GM19452 (cell line): ENCODE results near the gene IL18BP.

Experiments
- ATAC-seq: cut with Tn5 transposase; IDR thresholded peaks from one replicate; pipeline ENCODE4 v1.9.1; 2021; ENCODE audit not compliant: unreplicated experiment

Gene IL18BP

DNA sequence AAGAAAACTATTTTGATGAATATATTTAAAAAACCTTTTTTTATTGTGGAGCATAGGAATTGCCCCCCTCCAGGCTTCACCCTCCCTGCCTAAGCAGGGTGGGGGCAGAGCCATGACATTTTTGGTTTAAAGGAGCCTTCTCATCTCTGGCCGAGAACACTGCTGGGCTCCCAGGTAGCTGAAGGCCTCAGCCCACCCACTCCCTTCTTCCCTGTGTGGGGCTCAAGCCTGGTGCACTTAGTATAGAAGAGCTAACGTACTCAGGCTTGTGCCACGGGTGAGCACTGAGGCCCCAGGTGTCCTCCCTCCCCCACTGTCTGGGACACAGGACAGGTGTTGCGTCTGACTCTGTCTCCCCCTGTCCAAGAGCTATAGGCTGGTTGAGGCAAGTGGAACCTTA lies 2.2 kb upstream of the IL18BP start:
- ATAC-seq: no peak

- no peak for ATAC-seq
Measured at GRCh38 chr11:71996946-71997345, 1.8 kb upstream of the IL18BP start.

- no peak for ATAC-seq
Measured at GRCh38 chr11:71997594-71997993, 1.1 kb upstream of the IL18BP start.

DNA sequence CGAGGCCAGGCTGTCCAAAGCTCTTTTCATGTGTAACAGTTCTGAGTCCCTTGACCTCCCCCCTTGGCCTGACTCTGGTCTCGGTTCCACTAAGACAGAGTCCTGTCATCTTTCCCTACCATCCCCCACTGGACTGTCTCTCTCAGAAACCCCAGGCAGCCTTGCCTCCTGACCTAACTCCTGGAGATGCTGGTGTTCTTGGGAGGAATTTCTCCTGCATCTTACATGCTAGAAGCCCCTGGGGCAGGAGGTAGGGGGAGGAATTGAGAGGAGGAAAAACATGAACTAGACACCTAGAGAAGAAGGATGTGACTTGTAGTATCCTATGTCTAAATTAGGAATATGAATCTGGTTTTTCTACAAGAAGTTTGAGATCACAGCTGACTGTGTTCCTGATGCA lies 648 bp upstream of the IL18BP start:
- no peak for ATAC-seq

GRCh38 chr11:71999362-71999761 lies 653 bp downstream of the IL18BP start:
- ATAC-seq: no peak

- ATAC-seq: no peak
Measured at GRCh38 chr11:71999798-72000197, 1.1 kb downstream of the IL18BP start.

GRCh38 chr11:72000202-72000867 lies 1.6 kb downstream of the IL18BP start:
- ATAC-seq: no peak

DNA sequence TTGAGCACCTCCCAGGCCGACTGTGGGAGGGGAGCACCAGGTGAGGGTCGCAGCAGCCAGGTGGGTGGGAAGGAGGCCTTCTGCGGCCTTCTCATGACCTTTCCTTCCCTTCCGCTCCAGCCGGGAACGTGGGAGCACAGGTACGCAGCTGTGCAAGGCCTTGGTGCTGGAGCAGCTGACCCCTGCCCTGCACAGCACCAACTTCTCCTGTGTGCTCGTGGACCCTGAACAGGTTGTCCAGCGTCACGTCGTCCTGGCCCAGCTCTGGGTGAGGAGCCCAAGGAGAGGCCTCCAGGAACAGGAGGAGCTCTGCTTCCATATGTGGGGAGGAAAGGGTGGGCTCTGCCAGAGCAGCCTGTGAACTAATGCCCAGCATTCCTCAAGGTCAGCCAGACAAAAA lies 2.6 kb downstream of the IL18BP start:
- ATAC-seq: no peak

DNA sequence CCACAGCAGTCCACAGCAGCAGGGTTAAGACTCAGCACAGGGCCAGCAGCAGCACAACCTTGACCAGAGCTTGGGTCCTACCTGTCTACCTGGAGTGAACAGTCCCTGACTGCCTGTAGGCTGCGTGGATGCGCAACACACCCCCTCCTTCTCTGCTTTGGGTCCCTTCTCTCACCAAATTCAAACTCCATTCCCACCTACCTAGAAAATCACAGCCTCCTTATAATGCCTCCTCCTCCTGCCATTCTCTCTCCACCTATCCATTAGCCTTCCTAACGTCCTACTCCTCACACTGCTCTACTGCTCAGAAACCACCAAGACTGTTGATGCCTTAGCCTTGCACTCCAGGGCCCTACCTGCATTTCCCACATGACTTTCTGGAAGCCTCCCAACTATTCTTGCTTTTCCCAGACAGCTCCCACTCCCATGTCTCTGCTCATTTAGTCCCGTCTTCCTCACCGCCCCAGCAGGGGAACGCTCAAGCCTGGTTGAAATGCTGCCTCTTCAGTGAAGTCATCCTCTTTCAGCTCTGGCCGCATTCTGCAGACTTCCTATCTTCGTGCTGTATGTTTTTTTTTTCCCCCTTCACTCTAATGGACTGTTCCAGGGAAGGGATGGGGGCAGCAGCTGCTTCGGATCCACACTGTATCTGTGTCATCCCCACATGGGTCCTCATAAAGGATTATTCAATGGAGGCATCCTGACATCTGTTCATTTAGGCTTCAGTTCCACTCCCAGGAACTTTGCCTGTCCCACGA lies 3.3 kb downstream of the IL18BP start:
- no peak for ATAC-seq

- ATAC-seq: no peak
Measured at GRCh38 chr11:72002841-72003775, 4.4 kb downstream of the IL18BP start.

DNA sequence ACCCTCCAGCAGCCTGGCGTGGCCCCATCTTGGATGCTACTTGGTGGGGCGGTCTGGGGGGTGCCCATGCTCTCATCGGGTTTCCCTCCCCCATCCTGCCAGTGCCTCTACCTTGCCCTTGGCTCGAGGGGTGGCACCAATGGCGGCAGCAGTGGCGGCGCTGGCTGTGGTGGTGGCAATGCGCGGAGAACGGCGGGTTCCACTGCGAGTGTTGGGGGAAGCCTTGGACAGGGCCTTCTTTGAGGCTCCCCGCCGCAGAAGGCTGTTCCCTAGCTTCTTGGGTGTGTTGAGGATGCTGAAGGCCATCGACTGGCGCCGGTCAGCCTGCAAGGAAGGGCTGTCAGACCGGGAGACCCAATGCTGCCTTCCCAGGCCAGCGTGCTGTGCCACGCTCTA lies 5.1 kb downstream of the IL18BP start:
- no peak for ATAC-seq

DNA sequence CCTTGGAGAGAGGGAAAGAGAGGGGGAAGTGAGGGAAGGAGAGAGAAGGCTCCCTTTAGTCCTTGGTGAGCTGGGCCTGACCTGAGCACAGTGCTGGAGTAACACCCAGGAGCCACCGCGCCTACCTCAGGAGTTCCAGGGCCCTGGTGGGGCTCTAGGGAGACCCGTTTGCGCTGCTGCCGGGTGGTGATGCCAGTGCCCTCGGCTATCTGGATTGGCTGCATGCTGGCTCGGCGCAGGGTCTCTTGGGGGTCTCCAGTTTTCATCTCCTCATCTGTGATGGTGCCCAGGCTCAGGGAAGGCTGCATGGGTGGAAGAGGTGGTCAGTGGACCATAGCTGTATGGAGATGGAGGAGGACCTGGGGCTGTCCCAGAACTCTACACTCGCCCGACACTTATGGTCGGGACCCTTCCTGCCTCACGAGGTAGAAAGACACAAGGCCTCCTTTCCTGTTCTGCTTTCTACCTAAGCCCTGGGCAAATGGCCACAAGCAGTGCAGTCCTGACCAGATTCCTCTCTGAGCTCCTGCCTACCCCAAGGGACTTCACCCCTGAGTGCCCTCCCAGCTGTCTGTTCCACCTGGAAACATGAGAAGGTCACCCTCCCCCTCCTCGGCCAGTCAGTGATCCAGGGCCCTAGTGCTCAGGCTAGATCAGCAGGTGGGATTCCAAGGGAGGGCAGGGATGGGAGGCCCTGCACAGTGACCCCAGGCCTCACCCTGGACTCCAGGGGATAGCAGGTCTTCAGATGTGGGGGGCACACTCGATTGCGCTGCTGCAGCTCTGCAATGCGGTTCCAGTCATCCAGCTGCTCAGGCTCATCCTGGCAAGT lies 6.0 kb downstream of the IL18BP start:
- no peak for ATAC-seq

- no peak for ATAC-seq
Measured at GRCh38 chr11:72005347-72006260, 6.9 kb downstream of the IL18BP start.

DNA sequence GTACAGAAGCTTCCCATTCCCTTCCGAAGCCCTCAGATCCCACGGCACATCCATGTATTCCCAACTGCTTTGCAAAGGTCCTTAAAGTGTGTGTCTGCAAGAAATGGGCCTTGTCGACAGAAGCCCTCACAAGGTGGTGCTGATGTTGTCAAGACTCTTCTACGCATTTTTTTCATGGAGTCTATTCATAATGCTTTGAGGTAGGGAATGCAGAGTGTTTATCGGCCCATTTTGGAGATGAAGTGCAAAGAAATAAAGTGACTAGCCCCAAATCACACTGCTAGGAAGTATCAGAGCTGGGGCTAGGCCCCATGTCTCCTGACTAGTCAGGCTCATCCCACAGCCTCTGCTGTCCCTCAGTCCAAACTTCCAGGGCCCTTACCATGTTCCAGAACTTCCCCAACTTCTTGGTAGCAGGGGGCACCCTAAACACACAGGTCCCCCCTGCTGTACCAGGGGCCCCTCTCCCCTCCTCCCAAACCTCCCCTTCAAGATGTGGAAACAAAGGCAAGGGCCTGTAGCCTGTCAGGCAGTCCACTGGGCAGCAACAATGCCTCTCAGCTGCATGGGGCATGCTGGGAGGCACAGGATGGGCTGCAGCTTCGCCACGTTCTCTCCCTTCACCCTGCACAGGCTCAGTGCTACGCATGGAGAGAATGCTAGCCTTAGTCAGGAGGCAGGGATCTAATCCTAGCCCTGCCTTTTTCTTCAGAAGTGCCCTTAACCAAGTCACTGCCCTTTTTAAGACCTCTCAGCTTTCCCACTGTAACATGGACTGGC lies 7.8 kb downstream of the IL18BP start:
- no peak for ATAC-seq

DNA sequence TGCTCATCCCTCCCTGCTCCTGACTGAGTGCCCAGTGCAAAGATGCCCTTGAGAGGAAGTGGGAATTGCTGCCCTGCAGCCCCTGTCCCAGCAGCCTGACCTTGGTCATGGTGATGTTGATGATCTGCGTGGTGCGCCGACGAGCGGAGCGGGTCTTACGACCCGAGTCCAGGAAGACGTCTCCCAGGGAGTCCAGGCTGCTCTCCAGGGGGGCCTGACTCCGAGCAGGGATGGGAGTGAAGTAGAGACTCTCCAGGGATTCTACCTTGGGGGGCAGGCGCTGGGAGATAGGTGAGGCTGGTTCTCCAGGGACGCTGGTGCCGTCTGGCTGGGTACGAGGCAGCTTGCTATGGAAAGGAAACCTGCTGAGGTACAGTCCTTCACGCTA lies 8.4 kb downstream of the IL18BP start:
- no peak for ATAC-seq

GRCh38 chr11:72007587-72007986 lies 8.9 kb downstream of the IL18BP start:
- no peak for ATAC-seq

- no peak for ATAC-seq
Measured at GRCh38 chr11:72008728-72009127, 10.0 kb downstream of the IL18BP start.

DNA sequence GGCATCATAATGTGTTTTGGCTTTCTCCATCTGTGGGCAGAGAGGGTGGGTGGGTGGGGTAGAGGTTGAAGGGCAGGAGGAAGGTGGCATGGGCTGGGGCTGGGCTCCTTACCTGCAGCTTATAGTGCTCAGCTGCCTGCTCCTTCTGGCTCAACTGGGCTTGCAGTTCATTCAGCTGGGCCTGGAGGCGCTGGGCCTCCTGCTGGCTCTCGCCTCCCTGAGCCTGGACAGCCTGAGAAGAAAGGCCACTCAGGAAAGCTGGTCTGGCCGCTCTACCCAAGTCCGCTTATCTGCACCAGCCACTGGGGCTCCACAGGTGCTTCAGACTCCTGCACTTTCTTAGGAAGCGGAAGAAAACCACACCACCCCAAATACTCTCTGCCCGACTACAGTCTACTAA lies 10.4 kb downstream of the IL18BP start:
- no peak for ATAC-seq
